Gastroesophageal sphincter (tissue), 4 donors: ENCODE data around the gene ANKRD24. TPM values are rescaled to one million over a fixed set of nuclear protein-coding genes. Genes with fewer than 3 reads are reported as not detected.
"Not testable (repeated sequence)": the region's sequence is repeated elsewhere in the genome, so short reads cannot be mapped to it uniquely, and the experiment has no call there.

Experiments
- ATAC-seq: fragments of 150-250 bp; one replicate; pipeline ENCODE4 v1.9.1; 2016; ENCODE audit warnings: mild to moderate bottlenecking, moderate library complexity
- H3K27ac ChIP-seq, 4 donors: fragments of 200-600 bp; sonication (generic) in 3 of 4; 1 replicate in 3 of 4; 2 replicates in 1 of 4; pipeline ENCODE4 v1.5.1; 2016 to 2019
- H3K27me3 ChIP-seq: fragments of 200-600 bp; sonication (generic); one replicate; pipeline ENCODE4 v1.5.1; 2019
- H3K36me3 ChIP-seq, 2 donors: fragments of 200-600 bp; sonication (generic); one replicate each; pipeline ENCODE4 v1.5.1; 2019; ENCODE audit warnings: control low read depth in 1 of 2
- H3K4me1 ChIP-seq, 3 donors: fragments of 200-600 bp; sonication (generic); 1 replicate in 2 of 3; 2 replicates in 1 of 3; pipeline ENCODE4 v1.5.1; 2016 to 2019; ENCODE audit warnings: control low read depth in 2 of 3
- H3K4me3 ChIP-seq, 2 donors: fragments of 200-600 bp; sonication (generic); one replicate each; pipeline ENCODE4 v1.5.1; 2019; ENCODE audit warnings: mild to moderate bottlenecking in 1 of 2, moderate library complexity in 1 of 2
- H3K9me3 ChIP-seq, 3 donors: fragments of 200-600 bp; sonication (generic); one replicate each; pipeline ENCODE4 v1.5.1; 2017 to 2019; ENCODE audit warnings: control low read depth in 2 of 3
- EP300 ChIP-seq: sonication (generic); formaldehyde crosslinking; IDR thresholded peaks from one replicate; pipeline ENCODE4 v1.6.1; 2017; ENCODE audit warnings: antibody characterized with exemption, mild to moderate bottlenecking
- POLR2A ChIP-seq, 2 donors: fragments of 450-650 bp; IDR thresholded peaks; one replicate each; pipeline ENCODE4 v1.6.1; 2017; ENCODE audit warnings: antibody characterized with exemption in 2 of 2, mild to moderate bottlenecking in 2 of 2, moderate library complexity in 1 of 2
- POLR2AphosphoS5 ChIP-seq: sonication (generic); formaldehyde crosslinking; IDR thresholded peaks from one replicate; pipeline ENCODE4 v1.6.1; 2017; ENCODE audit warnings: antibody characterized with exemption
- WGBS, 2 donors: methylation state at CpG; one replicate each; pipeline ENCODE4 v1.1.5; 2018; ENCODE audit warnings: low coverage in 1 of 2; 5-methylcytosine and 5-hydroxymethylcytosine counted together
- total RNA-seq, 4 donors: library from RNA; depleted of rRNA; stranded (reverse); fragments of >200 nt; gene quantifications; one replicate each; pipeline ENCODE4 v1.1.0, GENCODE V29; 2016
- TF ChIP-seq, protein P1 (sequence below), 4 experiments: fragments of 200-600 bp in 2 of 4; fragments of 450-650 bp in 2 of 4; sonication (generic) in 1 of 4; IDR thresholded peaks; one replicate each; pipeline ENCODE4 v1.5.1; 2017 to 2019; ENCODE audit warnings: antibody characterized with exemption in 4 of 4, mild to moderate bottlenecking in 2 of 4, moderate library complexity in 2 of 4

The ANKRD24 gene
- total RNA-seq, 4 donors from 2014 or later = 0.12 to 2.6 (median 1.2) TPM

DNA sequence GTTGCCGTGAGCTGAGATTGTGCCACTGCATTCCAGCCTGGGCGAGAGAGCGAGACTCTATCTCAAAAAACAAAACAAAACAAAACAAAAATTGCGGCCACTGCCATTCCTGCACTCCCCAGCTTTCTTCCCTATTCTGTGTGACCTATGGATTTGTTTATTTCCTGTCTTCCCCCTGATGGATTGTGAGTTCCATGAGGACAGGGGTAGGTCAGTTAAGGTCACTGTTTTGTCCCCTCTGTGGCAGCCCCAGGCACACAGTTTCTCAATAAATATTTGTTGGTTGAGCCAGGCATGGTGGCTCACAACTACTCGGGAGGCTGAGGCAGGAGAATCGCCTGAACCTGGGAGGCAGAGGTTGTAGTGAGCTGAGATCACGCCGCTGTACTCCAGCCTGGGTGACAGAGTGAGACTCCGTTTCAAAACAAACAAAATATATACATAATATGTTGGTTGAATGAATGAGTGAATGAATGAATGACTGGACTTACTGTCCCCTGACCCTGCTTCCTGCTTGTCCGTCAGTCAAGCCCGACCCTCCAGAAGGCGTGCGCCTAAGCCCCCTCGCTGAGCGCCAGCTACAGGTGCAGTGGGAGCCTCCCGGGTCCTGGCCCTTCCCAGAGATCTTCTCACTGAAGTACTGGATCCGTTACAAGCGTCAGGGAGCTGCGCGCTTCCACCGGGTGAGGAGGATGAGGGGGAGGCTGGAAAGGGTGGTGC is 51.8 kb downstream of the ANKRD24 start:
- TF ChIP-seq EP300 = no peak
- no peak for TF ChIP-seq POLR2AphosphoS5
- TF ChIP-seq POLR2A (IDR thresholded peaks at IDR 0.05) = no peak
- TF ChIP-seq, protein P1, sequence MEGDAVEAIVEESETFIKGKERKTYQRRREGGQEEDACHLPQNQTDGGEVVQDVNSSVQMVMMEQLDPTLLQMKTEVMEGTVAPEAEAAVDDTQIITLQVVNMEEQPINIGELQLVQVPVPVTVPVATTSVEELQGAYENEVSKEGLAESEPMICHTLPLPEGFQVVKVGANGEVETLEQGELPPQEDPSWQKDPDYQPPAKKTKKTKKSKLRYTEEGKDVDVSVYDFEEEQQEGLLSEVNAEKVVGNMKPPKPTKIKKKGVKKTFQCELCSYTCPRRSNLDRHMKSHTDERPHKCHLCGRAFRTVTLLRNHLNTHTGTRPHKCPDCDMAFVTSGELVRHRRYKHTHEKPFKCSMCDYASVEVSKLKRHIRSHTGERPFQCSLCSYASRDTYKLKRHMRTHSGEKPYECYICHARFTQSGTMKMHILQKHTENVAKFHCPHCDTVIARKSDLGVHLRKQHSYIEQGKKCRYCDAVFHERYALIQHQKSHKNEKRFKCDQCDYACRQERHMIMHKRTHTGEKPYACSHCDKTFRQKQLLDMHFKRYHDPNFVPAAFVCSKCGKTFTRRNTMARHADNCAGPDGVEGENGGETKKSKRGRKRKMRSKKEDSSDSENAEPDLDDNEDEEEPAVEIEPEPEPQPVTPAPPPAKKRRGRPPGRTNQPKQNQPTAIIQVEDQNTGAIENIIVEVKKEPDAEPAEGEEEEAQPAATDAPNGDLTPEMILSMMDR (IDR thresholded peaks at IDR 0.05) = no peak
- no peak for ATAC-seq
- Histone ChIP-seq H3K27ac (no peak overlapping the region), H3K4me1 (no peaks in the 10 kb centered on the region), H3K36me3 (no peaks in the 10 kb centered on the region), H3K27me3 (peaks cover 95% of the 10 kb centered on the region), H3K4me3 (no peak overlapping the region), H3K9me3 (no peaks in the 10 kb centered on the region)
- WGBS, 2 donors = 38 to 46% methylated on average over 7 to 15 of the region's 21 CpGs

DNA sequence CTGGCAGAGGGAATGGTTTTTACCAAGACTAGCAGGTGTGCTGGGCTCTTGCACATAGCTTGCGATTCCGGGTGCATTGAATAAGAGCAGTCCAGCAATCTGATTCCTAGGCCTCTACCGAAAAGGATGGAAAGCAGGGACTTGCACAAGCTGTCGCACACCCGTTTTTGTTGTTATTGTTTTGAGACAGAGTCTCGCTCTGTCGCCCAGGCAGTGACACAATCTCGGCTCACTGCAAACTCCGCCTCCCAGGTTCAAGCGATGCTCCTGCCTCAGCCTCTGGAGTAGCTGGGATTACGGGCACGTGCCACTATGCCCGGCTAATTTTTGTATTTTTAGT is 52.3 kb downstream of the ANKRD24 start:
- no peaks in the 10 kb centered on the region for H3K9me3 ChIP-seq
- no peak for TF ChIP-seq EP300
- TF ChIP-seq POLR2AphosphoS5 = no peak
- TF ChIP-seq, protein P1 (IDR thresholded peaks at IDR 0.05) = no peak
- TF ChIP-seq POLR2A (IDR thresholded peaks at IDR 0.05) = no peak
- H3K4me3 ChIP-seq = no peak overlapping the region
- H3K27me3 ChIP-seq = peaks cover 95% of the 10 kb centered on the region
- ATAC-seq = no peak
- WGBS, 2 donors = 20% methylated on average over 1 of the region's 13 CpGs; no CpG with 5 or more reads in 1 of the 2 donors
- no peaks in the 10 kb centered on the region for H3K36me3 ChIP-seq
- H3K27ac ChIP-seq = no peak overlapping the region
- no peaks in the 10 kb centered on the region for H3K4me1 ChIP-seq

DNA sequence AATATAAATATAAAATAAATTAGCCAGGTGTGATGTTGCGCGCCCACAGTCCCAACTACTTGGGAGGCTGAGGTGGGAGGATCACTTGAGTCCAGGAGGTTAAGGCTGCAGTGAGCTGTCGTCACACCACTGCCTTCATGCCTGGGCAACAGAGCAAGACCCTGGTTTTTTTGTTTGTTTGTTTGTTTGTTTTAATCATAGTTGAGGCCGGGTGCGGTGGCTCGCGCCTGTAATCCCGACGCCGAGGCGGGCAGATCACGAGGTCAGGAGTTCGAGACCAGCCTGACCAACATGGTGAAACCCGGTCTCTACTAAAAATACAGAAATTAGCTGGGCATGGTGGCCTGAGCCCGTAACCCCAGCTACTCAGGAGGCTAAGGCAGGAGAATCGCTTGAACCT is 55.0 kb downstream of the ANKRD24 start:
- not testable (repeated sequence) for H3K36me3 ChIP-seq, H3K27ac ChIP-seq, H3K4me3 ChIP-seq, H3K4me1 ChIP-seq, ATAC-seq
- 68 to 84% methylated on average over 4 to 7 of the region's 16 CpGs for WGBS, 2 donors
- peaks cover 90% of the 10 kb centered on the region for H3K27me3 ChIP-seq
- peaks cover 0 to 16% (median 0%) of the 10 kb centered on the region in 3 donors for H3K9me3 ChIP-seq

DNA sequence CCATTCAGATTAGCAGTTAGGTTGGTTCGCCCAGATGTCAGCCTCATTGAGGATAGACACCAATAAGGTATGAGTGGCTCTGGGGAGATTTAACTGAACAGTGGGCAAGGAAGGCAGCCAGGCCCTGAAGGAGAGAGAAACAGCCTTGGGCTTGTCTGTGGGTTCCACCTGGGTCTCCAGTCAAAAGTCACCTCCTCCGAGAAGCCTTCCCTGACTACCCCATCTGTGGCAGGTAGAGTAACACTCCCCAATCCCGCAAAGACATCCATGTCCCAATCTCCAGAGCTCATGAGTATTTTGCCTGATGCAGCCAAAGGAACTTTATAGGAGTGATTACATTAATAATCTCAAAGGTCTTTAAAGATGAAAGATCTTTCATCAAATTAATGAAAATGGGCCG is 56.3 kb downstream of the ANKRD24 start:
- Histone ChIP-seq H3K27ac (no peak overlapping the region), H3K36me3 (no peaks in the 10 kb centered on the region), H3K27me3 (peaks cover 77% of the 10 kb centered on the region), H3K9me3 (peaks cover 0 to 16% (median 0%) of the 10 kb centered on the region in 3 donors), H3K4me1 (no peaks in the 10 kb centered on the region), H3K4me3 (no peak overlapping the region)
- WGBS, 2 donors = 89 to 92% methylated on average over 2 to 4 of the region's 4 CpGs
- TF ChIP-seq POLR2AphosphoS5 (no peak), POLR2A (IDR thresholded peaks at IDR 0.05) (no peak), EP300 (no peak)
- TF ChIP-seq, protein P1 (IDR thresholded peaks at IDR 0.05) = no peak
- ATAC-seq = no peak

DNA sequence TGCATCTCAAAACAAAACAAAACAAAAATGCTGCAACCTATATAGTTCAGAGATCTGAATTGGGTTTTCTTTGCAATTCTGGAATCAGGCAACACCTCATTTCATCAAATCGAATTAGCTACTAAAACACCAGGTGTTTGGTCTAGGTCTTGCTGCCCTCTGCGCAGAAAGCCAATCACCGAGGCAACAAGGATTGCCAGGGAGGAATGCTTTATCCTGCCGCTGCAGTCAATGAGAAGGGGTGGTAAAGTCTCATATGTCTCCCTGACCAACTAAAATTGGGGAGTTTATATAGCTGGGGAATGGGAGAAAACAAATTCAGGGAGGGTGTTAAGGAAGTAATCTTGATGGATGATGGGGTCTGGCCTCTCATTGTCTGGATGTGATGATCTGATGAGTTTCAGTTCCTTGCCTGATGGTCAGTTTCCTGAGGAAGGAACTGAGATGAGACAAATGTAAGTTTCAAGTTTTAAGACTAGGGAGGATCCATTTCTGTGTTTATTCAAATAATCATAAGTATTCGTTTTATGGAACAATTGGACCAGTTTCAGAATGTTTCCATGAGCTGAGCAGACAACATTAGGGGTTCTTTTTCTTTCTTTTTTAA is 59.4 kb downstream of the ANKRD24 start:
- 70 to 81% methylated on average over 5 of the region's 5 CpGs for WGBS, 2 donors
- peaks cover 48% of the 10 kb centered on the region for H3K27me3 ChIP-seq
- peaks cover 0 to 9% (median 0%) of the 10 kb centered on the region in 3 donors for H3K4me1 ChIP-seq
- no peak overlapping the region for H3K27ac ChIP-seq
- TF ChIP-seq, protein P1 (IDR thresholded peaks at IDR 0.05) = no peak
- TF ChIP-seq POLR2A (IDR thresholded peaks at IDR 0.05) (no peak), EP300 (no peak), POLR2AphosphoS5 (no peak)
- no peaks in the 10 kb centered on the region for H3K36me3 ChIP-seq
- H3K9me3 ChIP-seq = peaks cover 0 to 16% (median 0%) of the 10 kb centered on the region in 3 donors
- H3K4me3 ChIP-seq = no peak overlapping the region
- ATAC-seq = no peak

DNA sequence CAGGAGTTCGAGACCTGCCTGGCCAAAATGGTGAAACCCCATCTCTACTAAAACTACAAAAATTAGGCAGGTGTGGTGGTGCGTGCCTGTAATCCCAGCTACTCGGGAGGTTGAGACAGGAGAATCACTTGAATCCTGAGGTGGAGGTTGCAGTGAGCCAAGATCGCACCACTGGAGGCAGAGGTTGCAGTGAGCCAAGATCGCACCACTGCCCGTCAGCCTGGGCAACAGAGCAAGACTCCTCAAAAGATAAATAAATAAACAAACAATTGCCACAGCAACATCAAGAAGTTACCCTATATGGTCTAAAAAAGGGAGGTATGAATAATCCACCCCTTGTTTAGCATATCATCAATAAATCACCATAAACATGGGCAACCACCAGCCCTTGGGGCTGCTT is 63.4 kb downstream of the ANKRD24 start:
- not testable (repeated sequence) for ATAC-seq, H3K4me3 ChIP-seq
- peak overlapping the region in 1 of 4 donors; percentile 96 for H3K27ac ChIP-seq
- peaks cover 0 to 25% of the 10 kb centered on the region in 2 donors for H3K36me3 ChIP-seq
- peaks cover 0 to 16% (median 0%) of the 10 kb centered on the region in 3 donors for H3K9me3 ChIP-seq
- 97% methylated on average over 4 of the region's 6 CpGs; no CpG with 5 or more reads in 1 of the 2 donors for WGBS, 2 donors
- peaks cover 0 to 20% (median 0%) of the 10 kb centered on the region in 3 donors for H3K4me1 ChIP-seq
- peaks cover 12% of the 10 kb centered on the region for H3K27me3 ChIP-seq
